A673 (cell line): ENCODE data around the gene RPS6KA2. TPM values are rescaled to one million over a fixed set of nuclear protein-coding genes. Genes with fewer than 3 reads are reported as not detected.

Experiments used
- BruUV-seq: library from RNA; stranded (reverse); fragments of 400-500 nt; replicated peaks from 2 replicates; lab custom pipeline; 2021; lab: Mats Ljungman, UMichigan
- CTCF ChIA-PET: fragments of 300-600 bp; sonication (Branson Sonifier 250); formaldehyde crosslinking; loops from one replicate; lab custom pipeline; 2022; ENCODE audit warnings: antibody characterized with exemption; lab: Charles Lee
- POLR2A ChIA-PET: fragments of 300-600 bp; sonication (Branson Sonifier 250); formaldehyde crosslinking; loops from one replicate; lab custom pipeline; 2022; ENCODE audit warnings: antibody characterized with exemption; ENCODE audit not compliant: low non-redundant PET; lab: Charles Lee
- DNase-seq: peaks from one replicate; pipeline ENCODE4 v3.0.0-alpha.2; 2015; ENCODE audit warnings: low spot score
- H3K27ac ChIP-seq: fragments of 200-600 bp; sonication (generic); 2 replicates; pipeline ENCODE4 v1.5.1; 2016; ENCODE audit warnings: mixed run types, low read depth, mild to moderate bottlenecking, mixed read lengths, antibody characterized with exemption, low read length; ENCODE audit not compliant: poor library complexity, severe bottlenecking
- H3K27me3 ChIP-seq: fragments of 200-600 bp; sonication (generic); replicated peaks from 2 replicates; pipeline ENCODE4 v1.6.1; 2017; ENCODE audit warnings: mixed run types, low read depth, mild to moderate bottlenecking, mixed read lengths, antibody characterized with exemption, low read length; ENCODE audit not compliant: insufficient read depth, poor library complexity
- H3K36me3 ChIP-seq: fragments of 200-600 bp; sonication (generic); 2 replicates; pipeline ENCODE4 v1.6.1; 2016; ENCODE audit warnings: mixed run types, mild to moderate bottlenecking, mixed read lengths, antibody characterized with exemption, low read length; ENCODE audit not compliant: insufficient read depth, poor library complexity, severe bottlenecking
- H3K4me1 ChIP-seq: fragments of 200-600 bp; sonication (generic); 2 replicates; pipeline ENCODE4 v1.6.1; 2017; ENCODE audit warnings: mixed run types, mild to moderate bottlenecking, mixed read lengths, antibody characterized with exemption, low read length; ENCODE audit not compliant: insufficient read depth, poor library complexity, severe bottlenecking
- H3K4me3 ChIP-seq: fragments of 200-600 bp; sonication (generic); 2 replicates; pipeline ENCODE4 v1.5.1; 2016; ENCODE audit warnings: low read depth, mixed run types, mild to moderate bottlenecking, mixed read lengths, low read length; ENCODE audit not compliant: poor library complexity, severe bottlenecking
- H3K9me3 ChIP-seq: fragments of 200-600 bp; sonication (generic); 2 replicates; pipeline ENCODE4 v1.6.1; 2016; ENCODE audit warnings: mixed run types, low read depth, mild to moderate bottlenecking, mixed read lengths, antibody characterized with exemption, low read length; ENCODE audit not compliant: poor library complexity, severe bottlenecking
- CTCF ChIP-seq: fragments of 300-800, 200-600 bp; sonication (generic); conservative IDR thresholded peaks from 2 replicates; pipeline ENCODE4 v1.5.1; 2017; ENCODE audit warnings: low read depth, mild to moderate bottlenecking, antibody characterized with exemption, low read length, moderate library complexity, mixed read lengths
- EZH2 ChIP-seq: fragments of 200-600 bp; sonication (generic); IDR thresholded peaks from 2 replicates; pipeline ENCODE4 v1.6.1; 2017; ENCODE audit warnings: borderline replicate concordance, low read depth, mild to moderate bottlenecking, mixed read lengths, antibody characterized with exemption, low read length; ENCODE audit not compliant: poor library complexity, severe bottlenecking
- intact Hi-C: fragments of 100-400 bp; cut with micrococcal nuclease; formaldehyde crosslinking; loops from one replicate; pipeline ENCODE4 v1.10.0; 2022; ENCODE audit not compliant: unreplicated experiment
- total RNA-seq: library from RNA; stranded (reverse); gene quantifications from 2 replicates; pipeline ENCODE4 v1.2.3, GENCODE V29; 2021

RPS6KA2 gene
- total RNA-seq, 1 experiment from 2014 or later: 30.1 TPM

- no TSS peak for BruUV-seq
- DNase-seq: no peak
- ChIA-PET CTCF (no interaction called here), POLR2A (no interaction called here)
- peaks cover 5% of the 10 kb centered on the region for H3K4me1 ChIP-seq
- no peak for TF ChIP-seq CTCF
- no peak for TF ChIP-seq EZH2
- H3K27me3 ChIP-seq: no peaks in the 10 kb centered on the region
- intact Hi-C loops: no loop called here
- H3K9me3 ChIP-seq: no peaks in the 10 kb centered on the region
- no peak overlapping the region for H3K4me3 ChIP-seq
- no peak overlapping the region for H3K27ac ChIP-seq
- no peaks in the 10 kb centered on the region for H3K36me3 ChIP-seq
Measured at GRCh38 chr6:166556336-166556735, 70.7 kb downstream of the RPS6KA2 start.

- intact Hi-C loops: no loop called here
- POLR2A ChIA-PET: no interaction called here
Measured at GRCh38 chr6:166555086-166555485, 72.0 kb downstream of the RPS6KA2 start.

GRCh38 chr6:166554316-166554715 is 72.7 kb downstream of the RPS6KA2 start:
- POLR2A ChIA-PET: interaction anchor here (0.6 kb wide), 1 partner anchor 70 kb away, joined by 4 read pairs; no protein-coding TSS in a partner anchor
- CTCF ChIA-PET: no interaction called here
- no peak overlapping the region for H3K27ac ChIP-seq
- no TSS peak for BruUV-seq
- no peak for DNase-seq
- no peaks in the 10 kb centered on the region for H3K27me3 ChIP-seq
- intact Hi-C loops: no loop called here
- H3K36me3 ChIP-seq: no peaks in the 10 kb centered on the region
- TF ChIP-seq EZH2: no peak
- no peak for TF ChIP-seq CTCF
- H3K4me1 ChIP-seq: peaks cover 5% of the 10 kb centered on the region
- H3K4me3 ChIP-seq: no peak overlapping the region
- H3K9me3 ChIP-seq: no peaks in the 10 kb centered on the region

More at GRCh38 chr6:166555086-166555485, 72.0 kb downstream of the RPS6KA2 start:
- no peaks in the 10 kb centered on the region for H3K27me3 ChIP-seq
- no peaks in the 10 kb centered on the region for H3K36me3 ChIP-seq
- peaks cover 5% of the 10 kb centered on the region for H3K4me1 ChIP-seq
- H3K27ac ChIP-seq: no peak overlapping the region
- no TSS peak for BruUV-seq
- H3K4me3 ChIP-seq: no peak overlapping the region
- H3K9me3 ChIP-seq: no peaks in the 10 kb centered on the region
- CTCF ChIA-PET: no interaction called here
- DNase-seq: no peak
- TF ChIP-seq CTCF (no peak), EZH2 (no peak)
